SK-N-SH (cell line): ENCODE results near the gene IL15RA. TPM values are rescaled to one million over a fixed set of nuclear protein-coding genes. Genes with fewer than 3 reads are reported as not detected.

Experiments used
- CTCF ChIA-PET: fragments of 300-600, 350-600 bp; formaldehyde crosslinking; extraction: SDS; loops from one replicate; lab custom pipeline; 2021; lab: Yijun Ruan, JAX
- POLR2A ChIA-PET: fragments of 350-600 bp; sonication (Branson Sonifier 250); formaldehyde crosslinking; extraction: SDS; loops from one replicate; lab custom pipeline; 2020; ENCODE audit warnings: antibody characterized with exemption, inconsistent platforms; lab: Yijun Ruan, JAX
- DNase-seq: peaks from one replicate; pipeline ENCODE4 v3.0.0; 2012
- H2AFZ ChIP-seq: fragments of 200-600 bp; sonication (generic); 2 replicates; pipeline ENCODE4 v1.8.1; 2016; ENCODE audit warnings: antibody characterized with exemption, mild to moderate bottlenecking, low read depth
- H3F3A ChIP-seq: fragments of 200-600 bp; sonication (generic); replicated peaks from 2 replicates; pipeline ENCODE3; 2016; ENCODE audit warnings: antibody characterized with exemption, mild to moderate bottlenecking; ENCODE audit not compliant: insufficient read depth
- H3K27ac ChIP-seq, 2 experiments: fragments of 200-500 bp in 1 of 2; fragments of 200-600 bp in 1 of 2; sonication (Bioruptor generic) in 1 of 2; sonication (generic), shearing (Covaris generic) in 1 of 2; 2 replicates each; pipeline versions ENCODE4 v1.5.1 to v1.6.1; 2014 to 2016; ENCODE audit warnings: low read depth in 2 of 2, inconsistent platforms in 1 of 2, low read length in 1 of 2, mild to moderate bottlenecking in 1 of 2, mixed read lengths in 1 of 2
- H3K27me3 ChIP-seq: fragments of 200-600 bp; sonication (generic), shearing (Covaris generic); 2 replicates; pipeline ENCODE4 v1.6.1; 2016; ENCODE audit warnings: mixed run types; ENCODE audit not compliant: insufficient read depth
- H3K36me3 ChIP-seq, 2 experiments: fragments of 200-500 bp in 1 of 2; fragments of 200-600 bp in 1 of 2; sonication (Bioruptor generic) in 1 of 2; sonication (generic) in 1 of 2; replicated peaks in 1 of 2; 2 replicates each; pipeline versions ENCODE3 to v1.5.1; 2014 to 2016; ENCODE audit warnings: low read length in 1 of 2, mild to moderate bottlenecking in 1 of 2; ENCODE audit not compliant: insufficient read depth in 2 of 2, control insufficient read depth in 1 of 2
- H3K4me1 ChIP-seq, 2 experiments: fragments of 200-500 bp in 1 of 2; fragments of 200-600 bp in 1 of 2; sonication (Bioruptor generic) in 1 of 2; sonication (generic), shearing (Covaris generic) in 1 of 2; 2 replicates each; pipeline versions ENCODE4 v1.5.1 to v1.6.1; 2014 to 2016; ENCODE audit warnings: low read depth in 1 of 2, low read length in 1 of 2, mixed run types in 1 of 2; ENCODE audit not compliant: insufficient read depth in 2 of 2, control insufficient read depth in 1 of 2
- H3K4me2 ChIP-seq: fragments of 200-600 bp; sonication (generic), shearing (Covaris generic); 2 replicates; pipeline ENCODE4 v1.6.1; 2017; ENCODE audit warnings: mixed run types
- H3K4me3 ChIP-seq, 2 experiments: fragments of 200-500 bp in 1 of 2; fragments of 200-600 bp in 1 of 2; sonication (Bioruptor generic) in 1 of 2; sonication (generic), shearing (Covaris generic) in 1 of 2; 2 replicates each; pipeline versions ENCODE4 v1.5.1 to v1.8.1; 2014 to 2016; ENCODE audit warnings: low read depth in 2 of 2, inconsistent platforms in 1 of 2, low read length in 1 of 2, mild to moderate bottlenecking in 1 of 2, mixed read lengths in 1 of 2, moderate library complexity in 1 of 2
- H3K79me2 ChIP-seq: fragments of 200-600 bp; sonication (generic); 2 replicates; pipeline ENCODE4 v1.8.1; 2017; ENCODE audit warnings: mild to moderate bottlenecking; ENCODE audit not compliant: insufficient read depth
- H3K9ac ChIP-seq: fragments of 200-600 bp; sonication (generic); 2 replicates; pipeline ENCODE4 v1.6.1; 2017; ENCODE audit warnings: mixed run types
- H3K9me2 ChIP-seq: fragments of 200-600 bp; sonication (generic); 2 replicates; pipeline ENCODE4 v1.6.1; 2017; ENCODE audit warnings: mixed run types
- H3K9me3 ChIP-seq: fragments of 200-600 bp; sonication (generic); 2 replicates; pipeline ENCODE4 v1.6.1; 2017; ENCODE audit warnings: mixed run types, mild to moderate bottlenecking, moderate library complexity
- H4K20me1 ChIP-seq: fragments of 200-600 bp; sonication (generic); 2 replicates; pipeline ENCODE4 v1.6.1; 2017; ENCODE audit warnings: mild to moderate bottlenecking, mixed run types; ENCODE audit not compliant: insufficient read depth
- CHD2 ChIP-seq: fragments of 150-350 bp; IDR thresholded peaks from 2 replicates; pipeline ENCODE4 v1.6.1; 2018; ENCODE audit warnings: low read length; ENCODE audit not compliant: partially characterized antibody
- FOXJ3 ChIP-seq: sonication (generic); formaldehyde crosslinking; IDR thresholded peaks from 2 replicates; pipeline ENCODE4 v1.5.1; 2020; ENCODE audit warnings: mild to moderate bottlenecking, missing genetic modification reagents
- GATA2 ChIP-seq: sonication (generic); formaldehyde crosslinking; IDR thresholded peaks from 2 replicates; pipeline ENCODE4 v1.5.0; 2020; ENCODE audit warnings: mild to moderate bottlenecking, missing genetic modification reagents
- JUND ChIP-seq: IDR thresholded peaks from 2 replicates; pipeline ENCODE4 v1.4.0; 2012
- MXI1 ChIP-seq: IDR thresholded peaks from 2 replicates; pipeline ENCODE4 v1.6.1; 2012; ENCODE audit warnings: mild to moderate bottlenecking, low read depth, low read length, improper control_type of control experiment
- NFIC ChIP-seq: IDR thresholded peaks from 2 replicates; pipeline ENCODE4 v1.4.0; 2012; ENCODE audit warnings: borderline replicate concordance
- NRF1 ChIP-seq: IDR thresholded peaks from 2 replicates; pipeline ENCODE4 v1.6.1; 2012; ENCODE audit warnings: low read depth, mild to moderate bottlenecking, low read length
- POLR2AphosphoS5 ChIP-seq: IDR thresholded peaks from 2 replicates; pipeline ENCODE4 v1.6.1; 2012; ENCODE audit warnings: low read depth, low read length
- RCOR1 ChIP-seq: fragments of 150-350 bp; IDR thresholded peaks from 2 replicates; pipeline ENCODE4 v1.6.1; 2017; ENCODE audit warnings: antibody characterized with exemption, low read length
- RXRA ChIP-seq: IDR thresholded peaks from 2 replicates; pipeline ENCODE4 v1.4.0; 2012; ENCODE audit warnings: low read depth, mild to moderate bottlenecking, borderline replicate concordance
- TAF1 ChIP-seq: IDR thresholded peaks from 2 replicates; pipeline ENCODE4 v1.6.1; 2012; ENCODE audit warnings: low read depth, mild to moderate bottlenecking, low read length, moderate library complexity, borderline replicate concordance
- TEAD4 ChIP-seq: IDR thresholded peaks from 2 replicates; pipeline ENCODE4 v1.4.0; 2012; ENCODE audit warnings: mild to moderate bottlenecking, borderline replicate concordance; ENCODE audit not compliant: insufficient read depth
- whole genome bisulfite sequencing: methylation state at CpG from one replicate; pipeline ENCODE4 v1.1.6; 2017; ENCODE audit warnings: low lambda C conversion rate; 5-methylcytosine and 5-hydroxymethylcytosine counted together
- polyA plus RNA-seq, 3 experiments: library from polyadenylated mRNA; depleted of rRNA; stranded (reverse); fragments of >200 nt; gene quantifications; 2 replicates each; pipeline ENCODE4 v1.2.3, GENCODE V29; 2012
- TF ChIP-seq, protein P1 (sequence below): IDR thresholded peaks from 2 replicates; pipeline ENCODE4 v1.4.0; 2012; ENCODE audit warnings: low read depth, borderline replicate concordance
- TF ChIP-seq, protein P2 (sequence below): IDR thresholded peaks from 2 replicates; pipeline ENCODE4 v1.4.0; 2012; ENCODE audit warnings: low read depth
- TF ChIP-seq, protein P3 (sequence below): fragments of 200-600 bp; sonication (generic); IDR thresholded peaks from 2 replicates; pipeline ENCODE4 v1.6.1; 2017; ENCODE audit warnings: antibody characterized with exemption, mild to moderate bottlenecking, moderate library complexity
- TF ChIP-seq, protein P4 (sequence below): fragments of 150-350 bp; IDR thresholded peaks from 2 replicates; pipeline ENCODE4 v1.6.1; 2016; ENCODE audit warnings: mild to moderate bottlenecking, low read depth, low read length
- TF ChIP-seq, protein P5 (sequence below): fragments of 150-350 bp; IDR thresholded peaks from 2 replicates; pipeline ENCODE4 v1.6.1; 2017; ENCODE audit warnings: antibody characterized with exemption, low read length, low read depth, borderline replicate concordance
- TF ChIP-seq, protein P6 (sequence below): IDR thresholded peaks from 2 replicates; pipeline ENCODE4 v1.6.1; 2012; ENCODE audit warnings: mild to moderate bottlenecking, low read depth, low read length, moderate library complexity

Gene IL15RA
- polyA plus RNA-seq, 1 of the 3 experiments (the other 2 are of a cell fraction) = 2.1 TPM

DNA sequence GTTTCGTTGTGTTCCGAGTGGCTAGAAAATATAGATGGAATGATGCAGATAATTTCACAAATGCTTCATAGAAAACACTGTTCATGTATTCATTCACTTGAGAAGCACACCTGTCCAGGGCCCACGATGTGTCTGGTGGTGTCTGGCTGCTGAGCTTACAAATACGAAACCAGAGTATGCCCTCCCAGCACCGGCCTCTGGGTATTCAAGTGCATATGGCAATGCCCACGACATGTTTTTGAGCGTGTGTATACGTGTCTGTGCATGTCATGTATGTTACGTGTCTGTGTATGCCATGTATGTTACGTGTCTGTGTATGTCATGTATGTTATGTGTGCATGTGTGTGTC is 47.0 kb upstream of the IL15RA start:
- H2AFZ ChIP-seq = no peak overlapping the region
- H3K9me3 ChIP-seq = no peaks in the 10 kb centered on the region
- H3K4me1 ChIP-seq = no peaks in the 10 kb centered on the region
- ChIA-PET CTCF (interaction anchor here (2.1 kb wide), 1 partner anchor 10 kb away, joined by 7 read pairs; no protein-coding TSS in a partner anchor), POLR2A (no interaction called here)
- no peak overlapping the region for H3K9ac ChIP-seq
- H3K4me3 ChIP-seq = no peak overlapping the region
- WGBS = 36% methylated on average over 10 of the region's 10 CpGs
- H3K36me3 ChIP-seq = no peaks in the 10 kb centered on the region
- H3K27ac ChIP-seq = no peak overlapping the region
- H3K9me2 ChIP-seq = no peaks in the 10 kb centered on the region
- no peak for DNase-seq
- peaks cover 5% of the 10 kb centered on the region; the same call in 1 of the 2 replicates for H3K27me3 ChIP-seq
- no peak overlapping the region for H3K4me2 ChIP-seq
- no peaks in the 10 kb centered on the region for H4K20me1 ChIP-seq
- TF ChIP-seq TAF1 = no peak
- TF ChIP-seq RCOR1 = no peak
- TF ChIP-seq RXRA = no peak
- TF ChIP-seq, protein P1, sequence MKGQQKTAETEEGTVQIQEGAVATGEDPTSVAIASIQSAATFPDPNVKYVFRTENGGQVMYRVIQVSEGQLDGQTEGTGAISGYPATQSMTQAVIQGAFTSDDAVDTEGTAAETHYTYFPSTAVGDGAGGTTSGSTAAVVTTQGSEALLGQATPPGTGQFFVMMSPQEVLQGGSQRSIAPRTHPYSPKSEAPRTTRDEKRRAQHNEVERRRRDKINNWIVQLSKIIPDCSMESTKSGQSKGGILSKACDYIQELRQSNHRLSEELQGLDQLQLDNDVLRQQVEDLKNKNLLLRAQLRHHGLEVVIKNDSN = no peak
- no peak for TF ChIP-seq NFIC
- TF ChIP-seq MXI1 = no peak
- no peak for TF ChIP-seq NRF1
- TF ChIP-seq, protein P2, sequence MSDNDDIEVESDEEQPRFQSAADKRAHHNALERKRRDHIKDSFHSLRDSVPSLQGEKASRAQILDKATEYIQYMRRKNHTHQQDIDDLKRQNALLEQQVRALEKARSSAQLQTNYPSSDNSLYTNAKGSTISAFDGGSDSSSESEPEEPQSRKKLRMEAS = no peak
- TF ChIP-seq, protein P3, sequence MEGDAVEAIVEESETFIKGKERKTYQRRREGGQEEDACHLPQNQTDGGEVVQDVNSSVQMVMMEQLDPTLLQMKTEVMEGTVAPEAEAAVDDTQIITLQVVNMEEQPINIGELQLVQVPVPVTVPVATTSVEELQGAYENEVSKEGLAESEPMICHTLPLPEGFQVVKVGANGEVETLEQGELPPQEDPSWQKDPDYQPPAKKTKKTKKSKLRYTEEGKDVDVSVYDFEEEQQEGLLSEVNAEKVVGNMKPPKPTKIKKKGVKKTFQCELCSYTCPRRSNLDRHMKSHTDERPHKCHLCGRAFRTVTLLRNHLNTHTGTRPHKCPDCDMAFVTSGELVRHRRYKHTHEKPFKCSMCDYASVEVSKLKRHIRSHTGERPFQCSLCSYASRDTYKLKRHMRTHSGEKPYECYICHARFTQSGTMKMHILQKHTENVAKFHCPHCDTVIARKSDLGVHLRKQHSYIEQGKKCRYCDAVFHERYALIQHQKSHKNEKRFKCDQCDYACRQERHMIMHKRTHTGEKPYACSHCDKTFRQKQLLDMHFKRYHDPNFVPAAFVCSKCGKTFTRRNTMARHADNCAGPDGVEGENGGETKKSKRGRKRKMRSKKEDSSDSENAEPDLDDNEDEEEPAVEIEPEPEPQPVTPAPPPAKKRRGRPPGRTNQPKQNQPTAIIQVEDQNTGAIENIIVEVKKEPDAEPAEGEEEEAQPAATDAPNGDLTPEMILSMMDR = no peak
- TF ChIP-seq, protein P4, sequence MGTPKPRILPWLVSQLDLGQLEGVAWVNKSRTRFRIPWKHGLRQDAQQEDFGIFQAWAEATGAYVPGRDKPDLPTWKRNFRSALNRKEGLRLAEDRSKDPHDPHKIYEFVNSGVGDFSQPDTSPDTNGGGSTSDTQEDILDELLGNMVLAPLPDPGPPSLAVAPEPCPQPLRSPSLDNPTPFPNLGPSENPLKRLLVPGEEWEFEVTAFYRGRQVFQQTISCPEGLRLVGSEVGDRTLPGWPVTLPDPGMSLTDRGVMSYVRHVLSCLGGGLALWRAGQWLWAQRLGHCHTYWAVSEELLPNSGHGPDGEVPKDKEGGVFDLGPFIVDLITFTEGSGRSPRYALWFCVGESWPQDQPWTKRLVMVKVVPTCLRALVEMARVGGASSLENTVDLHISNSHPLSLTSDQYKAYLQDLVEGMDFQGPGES = no peak
- TF ChIP-seq POLR2AphosphoS5 = no peak
- TF ChIP-seq FOXJ3 (CRISPR knock-in tag) = no peak
- no peaks in the 10 kb centered on the region for H3F3A ChIP-seq
- no peaks in the 10 kb centered on the region for H3K79me2 ChIP-seq

DNA sequence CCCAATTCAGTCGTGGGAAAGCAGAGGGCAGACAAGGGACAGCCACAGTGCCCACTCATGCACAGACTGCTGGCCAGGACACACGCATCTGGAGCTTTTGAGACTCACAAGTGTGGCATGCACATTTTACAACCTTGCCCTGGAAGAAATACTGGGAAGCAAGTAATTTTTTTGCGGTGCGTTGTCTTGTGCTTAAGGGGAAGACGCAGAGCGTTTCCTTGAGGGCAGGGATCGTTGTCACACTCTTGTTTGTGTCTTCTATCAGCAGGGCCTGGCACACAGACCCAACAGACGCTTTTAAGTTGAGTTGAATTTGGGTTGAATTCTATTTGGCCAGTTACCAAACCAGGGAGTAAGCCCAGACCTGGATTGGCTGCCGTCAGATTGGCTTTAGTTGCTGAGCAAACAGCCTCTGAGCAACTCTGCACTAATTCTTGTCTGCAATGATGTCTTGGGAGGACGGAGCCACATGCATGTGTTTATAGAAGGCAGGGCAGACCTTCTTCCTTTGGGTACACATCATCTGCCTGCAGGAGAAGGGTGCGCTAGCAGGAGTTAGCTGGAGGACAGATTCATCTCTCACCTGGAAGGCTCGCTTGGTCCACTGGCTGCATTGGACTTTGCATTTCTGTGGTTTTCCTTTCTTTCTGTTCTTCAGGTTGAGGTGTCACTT is 46.5 kb upstream of the IL15RA start:
- Histone ChIP-seq H3F3A (no peaks in the 10 kb centered on the region), H3K36me3 (no peaks in the 10 kb centered on the region), H3K4me3 (no peak overlapping the region), H3K27me3 (peaks cover 5% of the 10 kb centered on the region; the same call in 1 of the 2 replicates), H4K20me1 (no peaks in the 10 kb centered on the region), H3K79me2 (no peaks in the 10 kb centered on the region), H3K27ac (no peak overlapping the region), H2AFZ (no peak overlapping the region), H3K9me2 (no peaks in the 10 kb centered on the region), H3K9me3 (no peaks in the 10 kb centered on the region), H3K4me1 (no peaks in the 10 kb centered on the region), H3K9ac (no peak overlapping the region), H3K4me2 (no peak overlapping the region)
- CTCF ChIA-PET = interaction anchor here (2.1 kb wide), 1 partner anchor 10 kb away, joined by 7 read pairs; no protein-coding TSS in a partner anchor
- POLR2A ChIA-PET = no interaction called here
- TF ChIP-seq TEAD4 = no peak
- TF ChIP-seq POLR2AphosphoS5 = no peak
- no peak for TF ChIP-seq CHD2
- TF ChIP-seq, protein P5, sequence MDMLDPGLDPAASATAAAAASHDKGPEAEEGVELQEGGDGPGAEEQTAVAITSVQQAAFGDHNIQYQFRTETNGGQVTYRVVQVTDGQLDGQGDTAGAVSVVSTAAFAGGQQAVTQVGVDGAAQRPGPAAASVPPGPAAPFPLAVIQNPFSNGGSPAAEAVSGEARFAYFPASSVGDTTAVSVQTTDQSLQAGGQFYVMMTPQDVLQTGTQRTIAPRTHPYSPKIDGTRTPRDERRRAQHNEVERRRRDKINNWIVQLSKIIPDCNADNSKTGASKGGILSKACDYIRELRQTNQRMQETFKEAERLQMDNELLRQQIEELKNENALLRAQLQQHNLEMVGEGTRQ = no peak
- no peak for TF ChIP-seq GATA2 (CRISPR knock-in tag)
- TF ChIP-seq, protein P6, sequence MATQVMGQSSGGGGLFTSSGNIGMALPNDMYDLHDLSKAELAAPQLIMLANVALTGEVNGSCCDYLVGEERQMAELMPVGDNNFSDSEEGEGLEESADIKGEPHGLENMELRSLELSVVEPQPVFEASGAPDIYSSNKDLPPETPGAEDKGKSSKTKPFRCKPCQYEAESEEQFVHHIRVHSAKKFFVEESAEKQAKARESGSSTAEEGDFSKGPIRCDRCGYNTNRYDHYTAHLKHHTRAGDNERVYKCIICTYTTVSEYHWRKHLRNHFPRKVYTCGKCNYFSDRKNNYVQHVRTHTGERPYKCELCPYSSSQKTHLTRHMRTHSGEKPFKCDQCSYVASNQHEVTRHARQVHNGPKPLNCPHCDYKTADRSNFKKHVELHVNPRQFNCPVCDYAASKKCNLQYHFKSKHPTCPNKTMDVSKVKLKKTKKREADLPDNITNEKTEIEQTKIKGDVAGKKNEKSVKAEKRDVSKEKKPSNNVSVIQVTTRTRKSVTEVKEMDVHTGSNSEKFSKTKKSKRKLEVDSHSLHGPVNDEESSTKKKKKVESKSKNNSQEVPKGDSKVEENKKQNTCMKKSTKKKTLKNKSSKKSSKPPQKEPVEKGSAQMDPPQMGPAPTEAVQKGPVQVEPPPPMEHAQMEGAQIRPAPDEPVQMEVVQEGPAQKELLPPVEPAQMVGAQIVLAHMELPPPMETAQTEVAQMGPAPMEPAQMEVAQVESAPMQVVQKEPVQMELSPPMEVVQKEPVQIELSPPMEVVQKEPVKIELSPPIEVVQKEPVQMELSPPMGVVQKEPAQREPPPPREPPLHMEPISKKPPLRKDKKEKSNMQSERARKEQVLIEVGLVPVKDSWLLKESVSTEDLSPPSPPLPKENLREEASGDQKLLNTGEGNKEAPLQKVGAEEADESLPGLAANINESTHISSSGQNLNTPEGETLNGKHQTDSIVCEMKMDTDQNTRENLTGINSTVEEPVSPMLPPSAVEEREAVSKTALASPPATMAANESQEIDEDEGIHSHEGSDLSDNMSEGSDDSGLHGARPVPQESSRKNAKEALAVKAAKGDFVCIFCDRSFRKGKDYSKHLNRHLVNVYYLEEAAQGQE = no peak
- TF ChIP-seq JUND = no peak
- 55% methylated on average over 12 of the region's 12 CpGs for WGBS
- no peak for DNase-seq
